ENCODE results near the gene ATXN1.
"Not testable (repeated sequence)": the region's sequence is repeated elsewhere in the genome, so short reads cannot be mapped to it uniquely, and the experiment has no call there.

The ATXN1 gene

DNA sequence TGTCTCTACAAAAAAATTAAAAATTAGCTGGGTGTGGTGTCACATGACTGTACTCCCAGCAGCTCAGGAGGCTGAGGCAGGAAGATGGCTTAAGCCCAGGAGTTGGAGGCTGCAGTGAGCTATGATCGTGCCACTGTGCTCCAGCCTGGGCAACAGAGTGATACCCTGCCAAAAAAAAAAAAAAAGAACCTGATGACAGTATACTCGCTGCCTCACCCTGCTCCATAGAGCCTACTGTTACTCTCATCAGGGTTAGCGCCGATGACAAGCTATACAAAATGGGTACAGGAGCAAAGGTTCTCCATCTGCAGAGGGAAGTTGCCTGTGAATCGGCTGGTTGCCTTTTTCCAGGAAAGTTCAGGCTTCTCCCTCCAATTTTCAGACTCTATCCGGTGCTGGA is 469.5 kb downstream of the ATXN1 start:
- no peak for FAIRE-seq
- no peak for DNase-seq (ENCODE audit: low spot score)

DNA sequence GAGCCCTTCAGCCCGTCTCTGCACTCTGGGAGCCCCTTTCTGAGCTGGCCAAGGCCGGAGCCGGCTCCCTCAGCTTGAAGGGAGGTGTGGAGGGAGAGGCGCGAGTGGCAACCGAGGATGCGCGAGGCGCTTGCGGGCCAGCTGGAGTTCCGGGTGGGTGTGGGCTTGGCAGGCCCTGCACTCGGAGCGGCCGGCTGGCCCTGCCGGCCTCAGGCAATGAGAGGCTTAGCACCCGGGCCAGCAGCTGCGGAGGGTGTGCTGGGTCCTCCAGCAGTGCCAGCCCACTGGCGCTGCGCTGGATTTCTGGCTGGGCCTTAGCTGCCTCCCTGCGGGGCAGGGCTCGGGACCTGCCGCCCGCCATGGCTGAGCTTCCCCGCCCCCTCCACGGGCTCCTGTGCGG is 473.1 kb downstream of the ATXN1 start:
- no peak for FAIRE-seq
- no peak for DNase-seq (ENCODE audit: low spot score)

DNA sequence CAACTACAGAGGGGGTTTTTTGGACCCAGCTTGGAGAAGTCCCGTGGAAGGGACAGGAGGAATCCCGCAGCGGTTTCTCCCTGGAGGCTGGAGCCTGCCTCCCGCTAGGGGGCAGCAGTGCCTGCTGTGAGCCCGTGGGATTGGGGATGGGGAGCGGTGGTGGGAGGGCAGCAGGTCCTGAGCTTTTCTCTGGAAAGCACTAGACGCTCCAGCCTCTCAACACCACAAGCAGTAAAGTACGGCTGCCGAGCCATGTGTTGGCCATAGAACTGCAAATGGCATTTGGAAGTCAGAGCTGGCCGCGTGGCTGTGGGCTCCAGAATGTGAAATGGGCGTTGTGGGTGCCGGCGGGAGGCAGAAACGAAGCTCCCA is 475.1 kb downstream of the ATXN1 start:
- no peak for DNase-seq (ENCODE audit: low spot score)
- FAIRE-seq = no peak

DNA sequence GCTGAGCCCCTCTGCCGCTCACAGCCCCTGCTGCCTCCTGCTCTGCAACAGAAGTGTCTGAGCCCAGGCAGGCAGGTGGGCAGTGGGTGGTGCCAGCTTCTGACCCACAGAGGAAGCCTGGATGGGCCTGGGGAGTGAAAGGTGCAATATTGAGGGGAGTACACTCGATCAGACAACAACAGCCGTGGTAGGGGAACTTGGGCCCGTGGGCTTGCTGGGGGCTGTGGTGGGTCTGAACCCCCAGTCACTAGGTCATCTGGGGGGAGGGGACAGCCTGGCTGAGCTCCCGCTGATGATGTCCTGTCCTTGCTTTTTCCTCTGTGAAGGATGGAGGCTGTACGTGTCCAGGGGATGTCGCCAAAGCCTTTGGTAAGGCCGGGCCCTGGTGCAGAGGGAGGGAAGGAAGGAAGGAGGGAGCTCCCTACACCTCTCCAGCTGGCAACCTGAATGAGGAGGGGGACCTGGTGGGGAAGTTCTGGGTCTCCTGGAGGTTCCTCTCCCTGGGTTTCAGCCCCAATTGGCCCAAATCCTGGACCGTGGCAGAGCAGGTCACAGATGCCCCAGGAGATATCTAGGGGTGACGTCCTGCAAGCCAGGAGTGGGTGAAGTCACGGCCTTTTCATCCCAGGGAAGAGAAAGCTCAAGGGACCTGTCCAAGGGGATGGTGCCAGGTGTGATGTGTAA is 475.7 kb downstream of the ATXN1 start:
- no peak for FAIRE-seq
- no peak for DNase-seq (ENCODE audit: low spot score)

DNA sequence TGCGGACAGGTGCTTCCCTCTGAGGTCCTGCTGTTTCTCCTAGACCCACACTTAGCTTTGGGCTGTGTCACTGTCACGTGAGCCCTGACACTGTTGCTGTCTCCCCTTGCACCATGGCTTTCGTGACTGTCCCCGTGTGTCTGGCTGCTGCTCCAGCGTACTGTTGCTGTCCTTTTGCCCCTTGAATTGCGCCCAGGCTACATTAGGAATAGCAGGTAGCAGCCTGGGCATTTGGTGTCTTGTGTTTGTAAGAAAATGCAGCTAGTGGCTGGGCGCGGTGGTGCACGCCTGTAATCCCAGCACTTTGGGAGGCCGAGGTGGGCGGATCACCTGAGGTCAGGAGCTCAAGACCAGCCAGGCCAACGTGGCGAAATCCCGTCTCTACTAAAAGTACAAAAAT is 476.8 kb downstream of the ATXN1 start:
- DNase-seq (ENCODE audit: low spot score) = no peak
- no peak for FAIRE-seq

DNA sequence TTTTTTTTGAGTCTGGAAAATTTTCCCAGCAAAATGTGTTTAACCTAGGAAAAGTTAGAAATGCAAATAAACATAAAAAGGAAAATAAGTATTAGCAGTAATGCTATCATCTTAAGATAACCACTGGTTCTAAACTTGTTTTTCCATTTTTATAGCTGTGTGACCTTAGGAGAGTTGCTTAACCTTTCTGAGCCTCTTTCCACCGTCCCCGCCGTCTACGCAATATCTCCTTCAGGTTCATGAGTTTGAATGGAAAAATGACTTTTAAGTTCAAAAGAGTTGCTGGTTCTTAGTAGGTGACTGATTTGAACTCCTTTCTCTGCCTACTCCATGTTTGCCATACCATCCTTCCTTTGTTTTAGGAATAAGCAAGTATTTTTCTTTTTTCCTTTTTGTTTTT is 478.9 kb downstream of the ATXN1 start:
- DNase-seq (ENCODE audit: low spot score) (no peak), FAIRE-seq (no peak)

DNA sequence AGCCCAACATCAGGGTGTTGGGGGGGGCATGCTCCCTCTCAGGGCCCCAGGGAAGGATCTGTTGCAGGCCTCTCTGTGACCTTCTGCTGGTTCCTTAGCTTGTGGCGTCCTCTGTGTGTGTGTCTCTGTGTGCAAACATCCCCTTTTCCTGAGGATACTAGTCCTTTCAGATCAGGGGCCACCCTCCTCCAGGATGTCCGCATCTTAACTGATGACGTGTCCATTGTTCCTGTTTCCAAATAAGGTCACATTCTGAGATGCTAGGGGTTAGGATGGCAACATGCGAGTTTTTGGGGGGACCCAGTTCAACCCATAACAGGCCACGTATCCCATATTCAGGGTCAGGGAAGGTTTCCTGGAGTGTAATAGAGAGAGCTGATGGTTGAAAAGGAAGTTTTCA is 482.0 kb downstream of the ATXN1 start:
- FAIRE-seq = no peak

DNA sequence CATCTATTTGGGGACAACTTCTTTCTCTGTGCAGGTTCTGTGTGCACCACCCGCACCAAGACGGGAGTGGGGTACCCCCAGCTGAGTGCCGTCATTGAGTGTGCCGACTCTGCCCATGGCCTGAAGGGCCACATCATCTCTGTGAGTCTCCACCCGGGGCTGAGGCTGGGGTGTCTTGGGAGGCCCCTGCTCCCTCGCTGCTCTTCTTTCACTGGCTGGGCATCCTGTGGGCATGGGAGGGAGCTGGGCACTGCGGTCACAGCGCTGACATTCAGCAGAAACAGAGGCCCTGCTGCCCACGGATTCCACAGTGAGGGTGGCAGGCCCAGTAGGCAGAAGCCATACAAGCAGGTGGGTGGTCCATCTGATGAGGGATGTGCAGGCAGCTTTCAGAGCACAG is 482.5 kb downstream of the ATXN1 start:
- FAIRE-seq = no peak

More for the DNA sequence above, 482.0 kb downstream of the ATXN1 start:
- DNase-seq (ENCODE audit: low spot score) = no peak

DNA sequence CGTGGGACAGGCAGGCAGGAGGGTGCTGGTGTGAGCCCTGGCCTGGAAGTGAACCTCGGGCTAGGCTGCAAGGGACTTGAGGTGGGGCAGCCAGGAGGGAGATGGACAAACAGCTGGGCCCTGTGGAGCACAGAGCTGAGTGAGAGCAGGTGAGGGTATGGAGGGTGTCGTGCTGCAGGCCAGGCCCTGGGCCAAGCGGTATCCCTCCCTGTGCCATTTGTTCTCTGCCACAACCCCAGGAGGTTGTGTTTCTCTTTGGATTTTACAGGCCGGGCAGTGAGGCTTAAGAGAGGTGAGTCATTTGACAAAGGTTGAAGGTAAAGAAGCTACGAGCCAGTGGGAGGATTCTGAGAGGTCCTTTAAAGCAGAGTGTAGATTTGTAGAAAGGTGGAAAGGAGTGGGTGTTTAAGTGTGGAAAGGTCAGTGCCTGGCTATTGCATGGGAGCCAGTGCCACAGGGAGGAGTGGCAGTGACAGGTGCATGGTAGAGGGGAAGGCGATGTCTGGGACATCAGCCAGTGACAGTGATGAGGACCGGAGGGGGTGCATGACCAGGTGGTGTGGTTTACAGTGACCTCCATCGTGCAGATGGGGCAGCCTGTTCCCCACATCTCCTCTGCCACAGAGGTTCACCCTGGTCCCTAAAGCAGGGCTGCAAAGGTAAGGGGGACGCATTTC is 483.1 kb downstream of the ATXN1 start:
- DNase-seq (ENCODE audit: low spot score) (peak; percentile 17), FAIRE-seq (no peak)

More for the DNA sequence above, 482.5 kb downstream of the ATXN1 start:
- DNase-seq (ENCODE audit: low spot score) = no peak

DNA sequence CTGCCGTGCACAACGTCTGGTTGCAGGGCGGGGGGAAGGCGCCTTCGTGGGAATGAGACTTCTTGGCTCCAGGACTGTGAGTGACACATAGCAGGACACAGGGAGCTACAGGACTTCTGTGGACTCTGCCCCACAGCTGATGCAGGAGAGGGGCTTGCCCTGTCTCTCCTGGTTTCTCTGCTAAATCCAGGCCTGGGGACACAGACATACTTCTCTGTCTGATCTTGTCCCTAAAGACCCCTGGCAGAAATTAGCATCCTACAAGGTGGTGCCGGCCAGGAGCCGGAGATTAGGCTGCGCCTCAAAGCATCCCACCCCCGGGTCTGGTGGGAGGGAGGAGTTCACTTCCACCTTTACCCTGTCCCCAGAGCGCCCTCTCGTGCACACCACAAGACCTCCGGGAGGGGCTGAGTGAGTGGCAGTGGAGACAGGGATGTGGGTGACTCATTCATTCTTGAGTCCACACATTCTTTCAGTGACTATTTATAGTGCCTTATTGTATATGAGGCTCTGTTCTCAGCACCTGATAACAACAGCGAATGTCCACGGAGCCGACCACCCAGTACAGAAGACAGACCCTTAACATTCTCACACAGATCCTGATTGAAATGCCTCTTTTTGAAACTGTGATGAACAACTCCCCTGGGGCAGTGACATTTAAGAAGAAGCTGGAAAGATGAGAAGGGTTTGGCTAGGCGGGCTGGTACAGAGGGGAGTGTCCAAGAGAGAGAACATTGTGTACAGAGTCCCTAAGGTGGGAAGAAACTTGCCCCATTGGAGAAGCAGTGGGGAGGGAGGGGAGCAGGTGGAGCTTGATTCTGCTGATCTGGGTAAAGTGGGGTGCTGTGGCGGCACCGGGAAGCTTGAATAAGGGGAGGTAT is 483.9 kb downstream of the ATXN1 start:
- DNase-seq (ENCODE audit: low spot score) (peak; percentile 71), FAIRE-seq (peak; percentile 48)

DNA sequence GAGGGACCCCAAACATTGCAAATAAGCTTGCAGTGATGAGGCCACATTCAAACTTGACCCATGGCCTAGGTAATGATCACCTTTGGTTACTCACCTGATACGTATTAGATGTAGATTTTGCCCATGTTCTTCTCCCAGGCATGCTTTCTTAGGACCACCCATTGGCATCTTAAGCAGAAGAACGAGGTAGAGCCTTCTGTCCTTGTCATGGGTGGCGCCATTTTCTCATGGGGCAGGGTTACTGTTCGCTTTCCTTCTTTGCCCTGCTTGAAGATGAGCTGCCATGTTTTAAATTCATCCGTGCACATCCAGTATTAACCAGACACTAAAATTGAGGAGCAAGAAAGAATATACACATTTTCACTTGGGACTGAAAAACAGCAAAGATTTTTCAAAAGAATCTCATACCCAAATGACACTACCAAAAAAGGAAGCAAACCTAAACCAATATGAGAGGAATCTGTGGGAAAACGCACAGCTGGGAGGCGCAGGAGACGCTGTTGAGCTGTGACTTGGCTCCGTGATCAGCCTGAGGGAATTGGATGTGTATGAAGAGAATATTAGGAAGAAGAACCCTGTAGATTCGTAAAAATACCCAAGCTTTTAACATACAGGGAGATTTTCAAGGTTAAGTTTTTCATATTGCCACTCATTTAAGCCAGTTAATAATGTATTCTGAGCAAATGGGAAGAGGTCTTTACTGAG is 486.2 kb downstream of the ATXN1 start:
- no peak for FAIRE-seq

DNA sequence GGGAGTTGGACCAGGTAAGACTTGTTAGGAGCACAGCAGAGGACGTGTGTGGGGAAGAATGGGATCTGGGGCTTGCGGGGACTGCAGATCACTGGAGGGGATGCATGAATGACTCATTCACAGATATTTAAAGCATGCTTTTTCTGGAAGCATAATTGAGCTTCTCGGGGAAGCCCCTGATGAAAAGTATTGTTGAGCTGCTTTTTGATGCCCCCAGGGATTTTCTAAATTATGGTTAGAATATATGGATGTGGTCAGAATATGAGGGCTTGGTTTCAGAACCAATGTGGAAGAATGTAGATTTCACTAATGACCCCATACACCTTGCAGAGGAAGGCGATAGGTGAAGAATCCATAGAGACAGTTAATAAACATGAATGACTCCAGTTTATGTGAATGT is 486.8 kb downstream of the ATXN1 start:
- FAIRE-seq = no peak
- no peak for DNase-seq (ENCODE audit: low spot score)

More for the DNA sequence above, 486.2 kb downstream of the ATXN1 start:
- DNase-seq (ENCODE audit: low spot score) = no peak

DNA sequence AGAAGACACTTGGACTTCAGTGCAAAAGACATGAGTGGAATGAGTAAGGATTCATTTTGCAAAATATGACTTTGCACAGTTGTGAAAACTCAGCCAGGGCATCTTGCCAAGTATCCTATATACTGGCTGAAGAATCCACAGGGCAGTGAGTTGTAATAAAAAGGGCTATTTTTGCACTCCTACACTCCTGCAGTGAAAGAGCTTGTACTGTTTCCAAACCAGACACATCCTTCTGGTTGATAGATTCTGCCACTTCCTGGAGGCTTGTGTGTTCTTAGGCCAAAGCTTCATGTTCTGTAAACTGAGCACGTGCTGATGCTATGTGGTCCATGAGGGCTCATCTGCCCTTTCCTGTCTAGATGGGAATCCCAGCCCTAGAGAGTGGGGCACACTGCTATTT is 488.0 kb downstream of the ATXN1 start:
- DNase-seq (ENCODE audit: low spot score) = no peak
- FAIRE-seq = no peak

DNA sequence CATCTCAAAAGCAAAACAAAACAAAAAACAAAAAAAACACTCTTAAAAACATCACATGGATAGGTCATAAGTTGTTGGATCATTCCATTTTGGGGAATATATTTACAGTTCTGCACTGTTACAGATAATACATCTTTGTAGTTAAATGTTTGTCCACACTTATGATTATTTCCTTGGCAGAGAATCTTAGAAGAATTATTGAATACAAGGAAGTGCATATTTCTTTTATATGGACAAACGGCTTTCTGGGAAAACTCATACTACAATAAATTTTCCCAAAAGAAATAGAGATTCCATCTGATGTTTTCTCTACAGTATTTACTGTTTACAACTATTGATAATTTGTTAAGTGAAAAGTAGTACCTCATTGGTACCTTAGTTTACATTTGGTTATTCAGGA is 489.1 kb downstream of the ATXN1 start:
- FAIRE-seq (no peak), DNase-seq (ENCODE audit: low spot score) (no peak)

DNA sequence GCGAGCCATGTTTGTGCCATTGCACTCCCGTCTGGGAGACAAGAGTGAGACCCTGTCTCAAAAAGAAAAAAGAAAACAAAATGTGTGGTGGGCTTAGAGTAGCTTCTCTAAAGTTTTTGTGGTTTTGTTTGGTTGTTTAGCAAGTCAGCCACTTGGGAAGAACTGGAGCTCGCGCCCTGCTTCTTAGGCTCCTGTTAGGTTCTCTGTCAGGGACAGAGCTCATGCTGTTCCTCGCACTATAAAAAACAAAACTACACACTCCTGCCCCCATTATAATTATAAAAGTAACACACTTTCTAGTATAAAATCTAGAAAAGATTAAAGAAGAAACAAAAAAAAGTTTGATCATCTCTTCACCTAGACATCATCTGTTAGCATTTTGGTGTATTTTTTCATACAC is 489.8 kb downstream of the ATXN1 start:
- FAIRE-seq (no peak), DNase-seq (ENCODE audit: low spot score) (no peak)

DNA sequence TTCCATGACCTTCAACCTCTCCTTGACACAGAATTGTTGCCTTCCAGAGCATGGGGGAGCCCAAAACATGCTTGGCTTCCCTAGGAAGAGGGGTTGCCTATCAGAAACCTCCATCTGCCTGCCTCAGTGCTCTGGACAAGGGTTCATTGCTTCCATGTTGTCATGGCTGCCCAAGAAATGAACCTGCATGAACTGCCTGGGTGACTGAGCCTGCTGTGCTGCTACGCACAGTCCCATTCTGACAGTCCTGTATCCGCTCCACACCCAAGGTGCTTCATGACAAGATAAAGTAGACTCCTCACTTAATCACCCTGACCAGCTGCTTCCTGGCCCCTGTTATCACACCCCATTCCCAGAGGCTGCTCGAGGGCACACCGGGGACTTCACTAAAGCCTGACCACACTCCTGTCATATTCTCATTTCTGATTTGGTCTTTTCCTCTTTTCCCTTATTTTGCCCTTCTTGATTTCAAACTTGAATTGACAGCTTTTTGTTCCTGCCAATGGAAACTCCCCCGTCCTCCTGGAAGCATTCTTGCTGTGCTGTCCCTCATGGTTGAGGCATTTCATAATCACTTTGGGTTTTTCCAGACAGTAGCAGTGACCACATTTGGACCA is 491.0 kb downstream of the ATXN1 start:
- FAIRE-seq = no peak
- DNase-seq (ENCODE audit: low spot score) = no peak

DNA sequence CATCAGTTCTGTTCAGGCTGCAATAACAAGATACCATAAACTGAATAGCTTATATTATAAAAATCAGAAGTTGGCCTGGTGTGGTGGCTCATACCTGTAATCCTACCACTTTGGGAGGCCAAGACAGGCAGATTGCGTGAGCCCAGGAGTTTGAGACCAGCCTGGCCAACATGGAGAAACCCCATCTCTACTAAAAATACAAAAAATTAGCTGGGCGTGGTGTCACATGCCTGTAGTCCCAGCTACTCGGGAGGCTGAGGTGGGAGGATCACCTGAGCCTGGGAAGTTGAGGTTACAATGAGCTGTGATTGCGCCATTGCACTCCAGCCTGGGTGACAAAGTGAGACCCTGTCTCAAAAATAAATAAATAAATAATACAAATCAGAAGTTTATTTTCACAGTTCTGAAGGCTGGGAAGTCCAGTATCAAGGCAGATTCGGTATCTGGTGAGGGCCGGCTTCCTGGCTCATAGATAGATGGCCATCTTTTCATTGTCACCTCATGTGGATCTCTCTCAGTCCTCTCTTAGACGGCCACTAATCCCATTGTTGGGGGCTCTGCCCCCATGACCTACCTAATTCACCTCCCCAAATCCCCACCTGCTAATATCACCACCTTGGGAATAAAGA is 491.7 kb downstream of the ATXN1 start:
- not testable (repeated sequence) for DNase-seq (ENCODE audit: low spot score); FAIRE-seq

DNA sequence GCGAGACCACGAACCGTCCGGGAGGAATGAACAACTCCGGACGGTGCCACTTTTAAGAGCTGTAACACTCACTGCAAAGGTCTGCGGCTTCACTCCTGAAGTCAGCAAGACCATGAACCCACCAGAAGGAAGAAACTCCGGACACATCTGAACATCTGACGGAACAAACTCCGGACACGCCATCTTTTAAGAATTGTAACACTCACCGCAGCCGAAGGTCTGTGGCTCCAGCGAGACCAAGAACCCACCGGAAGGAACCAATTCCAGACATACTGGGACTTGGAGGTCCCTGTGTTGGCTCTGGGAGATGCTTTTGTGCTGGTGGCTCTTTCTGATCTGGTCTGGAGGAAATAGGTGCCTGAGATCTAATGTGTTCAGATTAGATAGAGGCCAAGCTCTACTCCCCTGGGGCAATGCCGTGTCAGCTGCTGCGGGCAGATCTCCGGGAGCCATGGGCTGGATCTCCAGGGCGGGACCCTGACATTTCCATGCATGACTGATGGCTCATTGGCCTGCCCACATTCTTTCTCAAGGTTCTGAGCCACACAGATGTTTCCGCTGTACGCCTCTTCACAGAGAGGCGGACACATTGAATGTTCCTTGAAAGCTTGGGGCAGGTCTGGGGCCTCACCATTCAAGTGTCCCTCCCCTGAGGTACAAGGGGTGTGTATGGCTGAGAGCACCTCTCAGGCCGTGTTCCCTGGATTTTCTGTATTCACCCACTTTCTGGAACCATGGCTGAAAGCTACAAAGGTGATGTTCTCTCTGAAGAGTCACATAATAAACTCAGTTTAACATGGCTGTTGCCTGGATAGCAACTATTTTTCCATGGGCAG is 493.6 kb downstream of the ATXN1 start:
- no peak for DNase-seq (ENCODE audit: low spot score)
- no peak for FAIRE-seq

DNA sequence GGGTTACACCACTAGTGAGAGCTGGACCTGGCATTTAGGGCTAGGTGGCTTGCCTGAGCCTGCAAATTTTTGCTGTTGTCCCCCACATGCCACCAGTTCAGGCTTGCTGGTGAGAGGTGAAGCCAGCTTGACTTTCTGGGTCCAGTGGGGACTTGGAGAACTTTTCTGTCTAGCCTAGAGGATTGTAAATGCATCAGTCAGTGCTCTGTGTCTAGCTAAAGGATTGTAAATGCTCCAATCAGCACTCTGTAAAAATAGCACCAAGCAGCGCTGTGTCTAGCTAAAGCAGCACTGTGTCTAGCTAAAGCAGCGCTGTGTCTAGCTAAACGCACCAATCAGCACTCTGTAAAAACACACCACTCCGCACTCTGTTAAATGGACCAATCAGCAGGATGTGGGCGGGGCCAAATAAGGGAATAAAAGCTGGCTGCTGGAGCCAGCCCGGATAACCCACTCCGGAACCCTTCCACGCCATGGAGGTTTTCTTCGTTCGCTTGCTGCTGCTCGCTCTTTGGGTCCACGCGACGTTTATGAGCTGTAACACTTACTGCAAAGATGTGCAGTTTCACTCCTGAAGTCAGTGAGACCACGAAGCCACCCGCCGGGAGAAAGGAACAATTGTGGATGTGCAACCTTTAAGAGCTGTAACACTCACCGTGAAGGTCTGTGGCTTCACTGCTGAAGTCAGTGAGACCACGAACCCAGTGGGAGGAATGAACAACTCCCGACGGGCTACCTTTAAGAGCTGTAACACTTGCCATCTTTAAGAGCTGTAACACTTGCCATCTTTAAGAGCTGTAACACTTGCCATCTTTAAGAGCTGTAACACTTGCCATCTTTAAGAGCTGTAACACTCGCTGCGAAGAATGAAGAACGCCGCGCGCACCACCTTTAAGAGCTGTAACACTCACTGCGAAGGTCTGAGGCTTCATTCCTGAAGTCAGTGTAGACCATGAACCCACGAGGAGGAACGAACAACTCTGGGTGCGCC is 495.6 kb downstream of the ATXN1 start:
- DNase-seq (ENCODE audit: low spot score) = no peak

More for the DNA sequence above, 495.6 kb downstream of the ATXN1 start:
- no peak for FAIRE-seq
